Ovary (tissue), 9 donors: ENCODE results near the gene PRMT2. TPM values are rescaled to one million over a fixed set of nuclear protein-coding genes. Genes with fewer than 3 reads are reported as not detected.

Experiments
- DNase-seq, 5 donors: peaks; one replicate each; pipeline ENCODE4 v3.0.0-alpha.2; 2019 to 2020
- H3K27ac ChIP-seq, 2 donors: fragments of 200-600 bp; one replicate each; pipeline versions ENCODE4 v1.5.1 to v1.8.0; 2019 to 2022
- H3K27me3 ChIP-seq: fragments of 200-600 bp; one replicate; pipeline ENCODE4 v1.8.0; 2022
- H3K36me3 ChIP-seq: fragments of 200-600 bp; sonication (generic); one replicate; pipeline ENCODE4 v1.5.1; 2019
- H3K4me1 ChIP-seq: one replicate; pipeline ENCODE4 v1.8.1; 2013; ENCODE audit warnings: mild to moderate bottlenecking, moderate library complexity; ENCODE audit not compliant: insufficient read depth
- H3K4me3 ChIP-seq: fragments of 200-600 bp; sonication (generic); one replicate; pipeline ENCODE4 v1.5.1; 2017
- H3K9me3 ChIP-seq, 2 donors: fragments of 200-600 bp in 1 of 2; sonication (generic) in 1 of 2; one replicate each; pipeline versions ENCODE4 v1.5.1 to v1.8.1; 2013 to 2019; ENCODE audit warnings: mild to moderate bottlenecking in 1 of 2, moderate library complexity in 1 of 2
- EP300 ChIP-seq: sonication (generic); formaldehyde crosslinking; IDR thresholded peaks from one replicate; pipeline ENCODE4 v1.6.1; 2017; ENCODE audit warnings: antibody characterized with exemption
- POLR2A ChIP-seq: fragments of 450-650 bp; IDR thresholded peaks from one replicate; pipeline ENCODE4 v1.6.1; 2017; ENCODE audit warnings: antibody characterized with exemption, mild to moderate bottlenecking, moderate library complexity
- WGBS, 3 donors: extraction: QIAGEN DNeasy Blood & Tissue Kit in 1 of 3; methylation state at CpG; one replicate each; pipeline versions ENCODE4 v1.1.5 to v1.1.7; 2013 to 2017; 5-methylcytosine and 5-hydroxymethylcytosine counted together
- intact Hi-C, 4 donors: fragments of 100-400 bp; cut with DNase I; formaldehyde crosslinking; loops; one replicate each; pipeline versions ENCODE4 v1.11.0 to v1.15.1; 2022 to 2023
- polyA plus RNA-seq, 2 donors: library from polyadenylated mRNA; stranded (reverse); fragments of 200-250 nt in 1 of 2; fragments of 350-450 nt in 1 of 2; fragmentation: Illumina TruSeq in 1 of 2; extraction: RNeasy Lipid Tissue Mini Kit (QIAGEN cat#74804) in 1 of 2; gene quantifications; one replicate each; pipeline ENCODE4 v1.2.3, GENCODE V29; 2013 to 2014
- total RNA-seq, 7 donors: library from RNA; depleted of rRNA in 2 of 7; stranded (reverse); fragments of >200 nt in 2 of 7; fragmentation: NEBNext Ultra II Directional in 3 of 7; extraction: Animal tissue kit (Norgen Biotek cat#: 25700) in 3 of 7; gene quantifications; one replicate each; pipeline versions ENCODE4 v1.1.0 to v1.2.4, GENCODE V29; 2016 to 2023
- TF ChIP-seq, protein P1 (sequence below), 3 donors: fragments of 450-650 bp in 2 of 3; fragments of 200-600 bp in 1 of 3; IDR thresholded peaks; one replicate each; pipeline versions ENCODE4 v1.5.1 to v1.8.0; 2016 to 2022; ENCODE audit warnings: antibody characterized with exemption in 3 of 3, mild to moderate bottlenecking in 1 of 3
- donor health status: DM: no; HTN: no; CAD: no; lungs with moderate emphysema.
- donor health status: DM: no; HTN: no; CAD: no.
- donor health status: Bipolar disorder and iron deficiency.
- donor health status: DM: yes; HTN: yes; CAD: no.
- donor health status: DM: no; HTN: no; CAD: no.
- donor health status: DM: yes; HTN: yes; CAD: no.

PRMT2 gene
- total and polyA plus RNA-seq, 9 donors: 62.6 to 125 (median 98.1) TPM

DNA sequence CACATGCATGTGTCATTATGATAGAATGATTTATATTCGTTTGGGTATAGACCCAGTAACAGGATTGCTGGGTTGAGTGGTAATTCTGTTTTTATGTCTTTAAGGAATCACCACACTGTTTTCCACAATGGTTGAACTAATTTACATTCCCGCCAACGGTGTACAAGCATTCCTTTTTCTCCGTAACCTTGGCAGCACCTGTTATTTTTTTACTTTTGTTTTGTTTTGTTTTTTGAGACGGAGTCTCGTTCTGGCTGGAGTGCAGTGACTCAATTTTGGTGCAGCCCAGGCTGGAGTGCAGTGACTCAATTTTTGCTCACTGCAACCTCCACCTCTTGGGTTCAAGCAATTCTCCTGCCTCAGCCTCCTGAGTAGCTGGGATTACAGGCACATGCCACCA, 22.1 kb upstream of the PRMT2 start:
- Histone ChIP-seq H3K27ac (no peak overlapping the region), H3K27me3 (no peaks in the 10 kb centered on the region), H3K4me3 (no peak overlapping the region), H3K9me3 (peaks cover 5 to 7% of the 10 kb centered on the region in 2 donors), H3K4me1 (no peaks in the 10 kb centered on the region), H3K36me3 (no peaks in the 10 kb centered on the region)
- TF ChIP-seq, protein P1, sequence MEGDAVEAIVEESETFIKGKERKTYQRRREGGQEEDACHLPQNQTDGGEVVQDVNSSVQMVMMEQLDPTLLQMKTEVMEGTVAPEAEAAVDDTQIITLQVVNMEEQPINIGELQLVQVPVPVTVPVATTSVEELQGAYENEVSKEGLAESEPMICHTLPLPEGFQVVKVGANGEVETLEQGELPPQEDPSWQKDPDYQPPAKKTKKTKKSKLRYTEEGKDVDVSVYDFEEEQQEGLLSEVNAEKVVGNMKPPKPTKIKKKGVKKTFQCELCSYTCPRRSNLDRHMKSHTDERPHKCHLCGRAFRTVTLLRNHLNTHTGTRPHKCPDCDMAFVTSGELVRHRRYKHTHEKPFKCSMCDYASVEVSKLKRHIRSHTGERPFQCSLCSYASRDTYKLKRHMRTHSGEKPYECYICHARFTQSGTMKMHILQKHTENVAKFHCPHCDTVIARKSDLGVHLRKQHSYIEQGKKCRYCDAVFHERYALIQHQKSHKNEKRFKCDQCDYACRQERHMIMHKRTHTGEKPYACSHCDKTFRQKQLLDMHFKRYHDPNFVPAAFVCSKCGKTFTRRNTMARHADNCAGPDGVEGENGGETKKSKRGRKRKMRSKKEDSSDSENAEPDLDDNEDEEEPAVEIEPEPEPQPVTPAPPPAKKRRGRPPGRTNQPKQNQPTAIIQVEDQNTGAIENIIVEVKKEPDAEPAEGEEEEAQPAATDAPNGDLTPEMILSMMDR (IDR thresholded peaks at IDR 0.05): no peak
- TF ChIP-seq POLR2A: no peak
- TF ChIP-seq EP300: no peak
- DNase-seq: no peak
- intact Hi-C loops: no loop called here
- WGBS, 3 donors: 18 to 41% (median 21%) methylated on average over 6 of the region's 6 CpGs

DNA sequence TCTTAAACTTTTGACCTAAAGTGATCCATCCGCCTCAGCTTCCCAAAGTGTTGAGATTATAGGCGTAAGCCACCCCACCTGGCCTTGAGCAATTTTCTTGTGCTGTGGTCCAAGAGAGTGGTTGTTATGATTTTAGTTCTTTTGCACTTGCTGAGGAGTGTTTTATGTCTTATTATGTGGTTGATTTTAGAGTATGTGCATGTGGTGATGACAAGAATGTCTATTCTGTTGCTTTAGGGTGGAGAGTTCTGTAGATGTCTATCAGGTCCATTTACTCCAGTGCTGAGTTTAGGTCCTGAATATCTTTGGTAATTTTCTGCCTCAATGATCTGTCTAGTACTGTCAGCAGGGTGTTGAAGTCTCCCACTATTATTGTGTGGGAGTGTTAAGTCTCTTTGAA, 19.4 kb upstream of the PRMT2 start:
- no peaks in the 10 kb centered on the region for H3K27me3 ChIP-seq
- H3K36me3 ChIP-seq: no peaks in the 10 kb centered on the region
- DNase-seq: no peak
- TF ChIP-seq EP300 (no peak), POLR2A (no peak)
- TF ChIP-seq, protein P1 (IDR thresholded peaks at IDR 0.05): no peak
- intact Hi-C loops: no loop called here
- H3K4me3 ChIP-seq: no peak overlapping the region
- 86 to 93% (median 92%) methylated on average over 2 of the region's 2 CpGs for WGBS, 3 donors
- no peaks in the 10 kb centered on the region for H3K4me1 ChIP-seq
- no peaks in the 10 kb centered on the region for H3K9me3 ChIP-seq
- H3K27ac ChIP-seq: no peak overlapping the region

DNA sequence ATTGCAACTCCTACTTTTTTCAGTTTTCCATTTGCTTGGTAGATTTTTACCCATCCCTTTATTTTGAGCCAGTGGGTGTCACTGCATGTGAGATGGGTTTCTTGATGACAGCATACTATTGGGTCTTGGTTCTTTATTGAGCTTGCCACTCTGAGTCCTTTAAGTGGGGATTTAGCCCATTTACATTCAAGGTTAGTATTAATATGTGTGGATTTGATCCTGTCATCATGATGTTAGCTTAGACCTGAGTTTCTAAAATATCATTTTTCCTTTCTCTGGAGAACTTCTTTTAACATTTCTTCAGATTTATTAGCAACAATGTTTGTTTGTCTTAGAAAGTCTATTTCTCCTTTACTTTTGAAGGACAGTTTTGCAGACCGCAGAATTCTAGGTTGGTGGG, 18.8 kb upstream of the PRMT2 start:
- intact Hi-C loops: no loop called here
- WGBS, 3 donors: 95 to 98% (median 96%) methylated on average over 1 of the region's 1 CpG

DNA sequence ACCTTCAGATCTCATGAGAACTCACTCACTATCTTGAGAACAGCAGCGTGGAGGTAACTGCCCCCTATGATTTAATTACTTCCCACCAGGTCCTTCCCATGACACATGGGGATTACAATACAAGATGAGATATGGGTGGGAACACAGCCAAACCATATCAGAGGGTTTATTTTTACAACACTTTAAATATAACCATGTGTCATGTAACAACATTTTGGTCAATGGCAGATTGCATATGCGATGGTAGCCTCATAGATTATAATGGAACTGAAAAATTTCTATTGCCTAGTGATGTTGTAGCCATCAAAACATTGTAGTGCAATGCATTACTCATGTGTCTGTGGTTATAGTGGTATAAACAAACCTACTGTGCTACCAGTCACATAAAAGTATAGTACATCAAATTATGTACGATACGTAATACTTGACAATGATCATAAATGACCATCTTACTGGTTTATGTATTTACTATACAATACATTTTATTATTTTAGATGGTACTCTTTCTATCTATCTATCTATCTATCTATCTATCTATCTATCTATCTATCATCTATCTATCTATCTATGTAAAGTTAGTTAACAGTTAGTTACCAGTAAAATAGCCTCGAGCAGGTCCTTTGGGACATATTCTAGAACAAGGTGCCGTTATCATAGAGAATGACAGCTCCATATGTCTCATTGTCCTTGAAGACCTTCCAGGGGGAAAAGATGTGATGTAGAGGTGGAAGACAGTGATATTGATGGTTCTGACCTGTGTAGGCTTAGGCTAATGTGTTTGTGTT, 18.0 kb upstream of the PRMT2 start:
- no peak overlapping the region for H3K4me3 ChIP-seq
- H3K36me3 ChIP-seq: no peaks in the 10 kb centered on the region
- no peak for TF ChIP-seq POLR2A
- DNase-seq: no peak
- no peaks in the 10 kb centered on the region for H3K9me3 ChIP-seq
- intact Hi-C loops: no loop called here
- H3K27ac ChIP-seq: no peak overlapping the region
- 78 to 86% (median 82%) methylated on average over 6 of the region's 6 CpGs for WGBS, 3 donors
- H3K4me1 ChIP-seq: no peaks in the 10 kb centered on the region
- no peaks in the 10 kb centered on the region for H3K27me3 ChIP-seq

More for the DNA sequence above, 18.8 kb upstream of the PRMT2 start:
- H3K27me3 ChIP-seq: no peaks in the 10 kb centered on the region
- H3K4me1 ChIP-seq: no peaks in the 10 kb centered on the region
- no peaks in the 10 kb centered on the region for H3K36me3 ChIP-seq
- H3K27ac ChIP-seq: no peak overlapping the region
- TF ChIP-seq EP300 (no peak), POLR2A (no peak)
- TF ChIP-seq, protein P1 (IDR thresholded peaks at IDR 0.05): no peak
- DNase-seq: no peak
- no peaks in the 10 kb centered on the region for H3K9me3 ChIP-seq
- no peak overlapping the region for H3K4me3 ChIP-seq

DNA sequence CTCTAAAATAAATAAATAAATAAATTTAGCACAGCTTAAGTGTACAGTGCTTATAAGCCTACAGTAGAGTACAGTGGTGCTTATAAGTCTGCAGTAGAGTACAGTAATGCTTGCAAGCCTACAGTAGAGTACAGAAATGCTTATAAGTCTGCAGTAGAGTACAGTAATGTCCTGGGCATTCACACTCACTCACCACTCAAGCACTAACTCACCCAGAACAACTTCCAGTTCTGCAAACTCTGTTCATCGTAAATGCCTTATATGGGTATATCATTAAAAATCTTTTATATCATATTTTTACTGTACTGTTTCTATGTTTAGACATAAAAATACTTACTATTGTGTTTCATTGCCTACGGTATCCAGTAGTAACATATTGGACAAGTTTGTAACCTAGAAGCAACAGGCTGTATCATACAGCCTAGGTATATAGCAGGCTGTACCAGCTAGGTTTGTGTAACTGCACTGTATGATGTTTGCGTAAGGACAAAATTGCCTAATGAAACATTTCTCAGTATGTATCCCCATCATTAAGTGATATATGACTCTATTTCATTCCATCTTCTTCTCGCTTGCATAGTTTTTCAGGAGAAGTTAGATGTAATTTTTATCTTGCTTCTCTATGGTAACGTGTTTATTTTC, 16.6 kb upstream of the PRMT2 start:
- TF ChIP-seq EP300 (no peak), POLR2A (no peak)
- TF ChIP-seq, protein P1 (IDR thresholded peaks at IDR 0.05): no peak
- intact Hi-C loops: no loop called here
- WGBS, 3 donors: 93 to 97% (median 95%) methylated on average over 5 of the region's 5 CpGs

More for the DNA sequence above, 16.6 kb upstream of the PRMT2 start:
- H3K27me3 ChIP-seq: no peaks in the 10 kb centered on the region
- no peak for DNase-seq
- H3K9me3 ChIP-seq: no peaks in the 10 kb centered on the region
- no peak overlapping the region for H3K27ac ChIP-seq
- no peaks in the 10 kb centered on the region for H3K36me3 ChIP-seq
- no peaks in the 10 kb centered on the region for H3K4me1 ChIP-seq
- H3K4me3 ChIP-seq: no peak overlapping the region
